ENCODE data around the gene GFM1. TPM values are rescaled to one million over a fixed set of nuclear protein-coding genes. Genes with fewer than 3 reads are reported as not detected.

GFM1 gene
- total RNA-seq, 2 experiments from 2014 or later = 48.4 to 56.1 TPM

GRCh38 chr3:158660711-158661110, 16.4 kb downstream of the GFM1 start:
- H3K36me3 Mint-ChIP-seq (ENCODE audit: low read depth) = peaks cover 43% of the 10 kb centered on the region
- intact Hi-C loops (cut with micrococcal nuclease) = no loop called here
- no peaks in the 10 kb centered on the region for H3K27me3 Mint-ChIP-seq
- DNase-seq = no peak
- no peak for ATAC-seq
- no peaks in the 10 kb centered on the region for H3K9me3 Mint-ChIP-seq
- no peak overlapping the region for H3K27ac Mint-ChIP-seq
- ChIA-PET CTCF (interaction anchor here (0.8 to 4.0 kb wide), 11 partner anchors 7 to 134 kb away, joined by 3 to 65 read pairs (median 16); partner anchors contain the start of genes GFM1 and LXN), POLR2A (no interaction called here)
- H3K4me3 Mint-ChIP-seq = no peak overlapping the region
- TF ChIP-seq CTCF (IDR thresholded peaks at IDR 0.05) = no peak
- H3K4me1 Mint-ChIP-seq (ENCODE audit: low read depth) = peaks cover 13% of the 10 kb centered on the region

- H3K4me1 Mint-ChIP-seq (ENCODE audit: low read depth) = peaks cover 10% of the 10 kb centered on the region
- TF ChIP-seq CTCF (IDR thresholded peaks at IDR 0.05) = no peak
- DNase-seq = no peak
- H3K9me3 Mint-ChIP-seq = no peaks in the 10 kb centered on the region
- intact Hi-C loops (cut with micrococcal nuclease) = no loop called here
- H3K27ac Mint-ChIP-seq = no peak overlapping the region
- ChIA-PET POLR2A (no interaction called here), CTCF (interaction anchor here (1.1 to 1.6 kb wide), 2 partner anchors 9 to 80 kb away, joined by 3 to 6 read pairs; partner anchors contain the start of gene LXN)
- no peaks in the 10 kb centered on the region for H3K27me3 Mint-ChIP-seq
- H3K4me3 Mint-ChIP-seq = no peak overlapping the region
- ATAC-seq = no peak
- H3K36me3 Mint-ChIP-seq (ENCODE audit: low read depth) = peaks cover 35% of the 10 kb centered on the region
Measured at GRCh38 chr3:158663246-158663645, 18.9 kb downstream of the GFM1 start.

- ATAC-seq = no peak
Measured at GRCh38 chr3:158663832-158664231, 19.5 kb downstream of the GFM1 start.

GRCh38 chr3:158666416-158666815, 22.1 kb downstream of the GFM1 start:
- Mint-ChIP-seq H3K27ac (no peak overlapping the region), H3K36me3 (ENCODE audit: low read depth) (peaks cover 30% of the 10 kb centered on the region), H3K27me3 (no peaks in the 10 kb centered on the region), H3K9me3 (no peaks in the 10 kb centered on the region), H3K4me1 (ENCODE audit: low read depth) (peaks cover 18% of the 10 kb centered on the region), H3K4me3 (no peak overlapping the region)
- DNase-seq (no peak), ATAC-seq (no peak)
- CTCF ChIA-PET = no interaction called here
- no peak for TF ChIP-seq CTCF (IDR thresholded peaks at IDR 0.05)
- POLR2A ChIA-PET = interaction anchor here (1.5 kb wide), 1 partner anchor 22 kb away, joined by 4 read pairs; the partner anchor contains the start of gene GFM1
- intact Hi-C loops (cut with micrococcal nuclease) = no loop called here

More at GRCh38 chr3:158663832-158664231, 19.5 kb downstream of the GFM1 start:
- no peak for DNase-seq
- no peak for TF ChIP-seq CTCF (IDR thresholded peaks at IDR 0.05)
- no peak overlapping the region for H3K4me3 Mint-ChIP-seq
- no peaks in the 10 kb centered on the region for H3K27me3 Mint-ChIP-seq
- peaks cover 7% of the 10 kb centered on the region for H3K4me1 Mint-ChIP-seq (ENCODE audit: low read depth)
- ChIA-PET POLR2A (no interaction called here), CTCF (interaction anchor here (1.6 kb wide), 1 partner anchor 8 kb away, joined by 6 read pairs; the partner anchor contains the start of gene LXN)
- no peaks in the 10 kb centered on the region for H3K9me3 Mint-ChIP-seq
- H3K36me3 Mint-ChIP-seq (ENCODE audit: low read depth) = peaks cover 35% of the 10 kb centered on the region
- intact Hi-C loops (cut with micrococcal nuclease) = no loop called here
- no peak overlapping the region for H3K27ac Mint-ChIP-seq

- H3K36me3 Mint-ChIP-seq (ENCODE audit: low read depth) = peaks cover 31% of the 10 kb centered on the region
- H3K27ac Mint-ChIP-seq = no peak overlapping the region
- DNase-seq (no peak), ATAC-seq (no peak)
- intact Hi-C loops (cut with micrococcal nuclease) = no loop called here
- H3K4me3 Mint-ChIP-seq = no peak overlapping the region
- no peaks in the 10 kb centered on the region for H3K9me3 Mint-ChIP-seq
- POLR2A ChIA-PET = interaction anchor here (0.6 kb wide), 1 partner anchor 67 kb away, joined by 3 read pairs; no protein-coding TSS in a partner anchor
- TF ChIP-seq CTCF (IDR thresholded peaks at IDR 0.05) = no peak
- H3K4me1 Mint-ChIP-seq (ENCODE audit: low read depth) = peaks cover 27% of the 10 kb centered on the region
- H3K27me3 Mint-ChIP-seq = no peaks in the 10 kb centered on the region
- CTCF ChIA-PET = interaction anchor here (2.0 kb wide), 1 partner anchor 9 kb away, joined by 16 read pairs; no protein-coding TSS in a partner anchor
Measured at GRCh38 chr3:158668506-158668905, 24.2 kb downstream of the GFM1 start.

All from activated CD8-positive, alpha-beta T cell treated with anti-CD3 and anti-CD28 coated beads for 36 hours (primary cell).